Vagina (tissue), 2 donors: ENCODE measurements around the gene ITLN2.

Experiments used
- POLR2A ChIP-seq, 2 donors: fragments of 450-650 bp; IDR thresholded peaks; one replicate each; pipeline ENCODE4 v1.6.1; 2017; ENCODE audit warnings: antibody characterized with exemption in 2 of 2, mild to moderate bottlenecking in 2 of 2, moderate library complexity in 2 of 2
- POLR2AphosphoS5 ChIP-seq, 2 donors: sonication (generic); formaldehyde crosslinking; IDR thresholded peaks; one replicate each; pipeline ENCODE4 v1.9.0; 2017; ENCODE audit warnings: antibody characterized with exemption in 2 of 2, mild to moderate bottlenecking in 2 of 2, low read depth in 1 of 2; ENCODE audit not compliant: insufficient read depth in 1 of 2
- TF ChIP-seq, protein P1 (sequence below), 3 experiments: fragments of 450-650 bp in 2 of 3; fragments of 200-600 bp in 1 of 3; sonication (generic) in 1 of 3; IDR thresholded peaks; one replicate each; pipeline ENCODE4 v1.5.1; 2017 to 2019; ENCODE audit warnings: antibody characterized with exemption in 3 of 3, mild to moderate bottlenecking in 2 of 3, moderate library complexity in 2 of 3

DNA sequence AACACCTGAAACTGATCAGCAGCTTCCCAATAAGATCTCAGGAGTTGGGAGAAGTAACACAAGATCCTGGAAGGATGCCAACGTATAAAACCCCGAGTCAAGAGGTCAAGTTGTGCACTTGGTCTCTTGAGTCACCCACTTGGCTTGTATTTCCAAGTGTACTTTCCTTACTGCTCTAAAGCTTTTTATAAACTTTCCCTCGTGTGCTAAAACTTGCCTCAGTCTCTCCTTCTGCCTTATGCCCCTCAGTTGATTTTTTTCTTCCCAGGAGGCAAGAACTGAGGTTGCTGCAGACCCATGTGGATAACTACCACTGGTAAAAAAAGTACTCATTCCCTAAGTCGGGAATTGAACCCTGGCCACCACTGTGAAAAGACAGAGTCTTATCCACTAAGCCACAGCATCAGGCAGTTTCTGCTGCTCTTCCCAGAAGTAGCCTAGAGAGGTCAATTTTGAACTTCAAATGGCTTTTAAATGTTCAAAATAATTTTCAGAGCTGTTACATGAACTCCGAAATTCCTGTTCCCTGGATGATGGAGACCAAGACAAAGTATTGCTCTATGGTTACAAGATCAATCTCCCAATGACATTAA, 28.9 kb downstream of the ITLN2 start:
- TF ChIP-seq, protein P1, sequence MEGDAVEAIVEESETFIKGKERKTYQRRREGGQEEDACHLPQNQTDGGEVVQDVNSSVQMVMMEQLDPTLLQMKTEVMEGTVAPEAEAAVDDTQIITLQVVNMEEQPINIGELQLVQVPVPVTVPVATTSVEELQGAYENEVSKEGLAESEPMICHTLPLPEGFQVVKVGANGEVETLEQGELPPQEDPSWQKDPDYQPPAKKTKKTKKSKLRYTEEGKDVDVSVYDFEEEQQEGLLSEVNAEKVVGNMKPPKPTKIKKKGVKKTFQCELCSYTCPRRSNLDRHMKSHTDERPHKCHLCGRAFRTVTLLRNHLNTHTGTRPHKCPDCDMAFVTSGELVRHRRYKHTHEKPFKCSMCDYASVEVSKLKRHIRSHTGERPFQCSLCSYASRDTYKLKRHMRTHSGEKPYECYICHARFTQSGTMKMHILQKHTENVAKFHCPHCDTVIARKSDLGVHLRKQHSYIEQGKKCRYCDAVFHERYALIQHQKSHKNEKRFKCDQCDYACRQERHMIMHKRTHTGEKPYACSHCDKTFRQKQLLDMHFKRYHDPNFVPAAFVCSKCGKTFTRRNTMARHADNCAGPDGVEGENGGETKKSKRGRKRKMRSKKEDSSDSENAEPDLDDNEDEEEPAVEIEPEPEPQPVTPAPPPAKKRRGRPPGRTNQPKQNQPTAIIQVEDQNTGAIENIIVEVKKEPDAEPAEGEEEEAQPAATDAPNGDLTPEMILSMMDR (IDR thresholded peaks at IDR 0.05) = no peak
- TF ChIP-seq POLR2A (IDR thresholded peaks at IDR 0.05) (no peak), POLR2AphosphoS5 (IDR thresholded peaks at IDR 0.05; ENCODE audit: insufficient read depth in 1 of 2, low read depth in 1 of 2) (no peak)
